HEK293T (cell line): ENCODE data around the gene ASS1.

Experiments used
- ARNT ChIP-seq: fragments of 450-650 bp; IDR thresholded peaks from 2 replicates; pipeline ENCODE4 v1.6.1; 2017; ENCODE audit warnings: mild to moderate bottlenecking
- FOXK2 ChIP-seq: fragments of 450-650 bp; IDR thresholded peaks from 2 replicates; pipeline ENCODE4 v1.6.1; 2016; ENCODE audit warnings: mild to moderate bottlenecking
- FOXM1 ChIP-seq: fragments of 450-650 bp; IDR thresholded peaks from 2 replicates; pipeline ENCODE4 v1.6.1; 2017; ENCODE audit warnings: mild to moderate bottlenecking, borderline replicate concordance
- PKNOX1 ChIP-seq: fragments of 450-650 bp; IDR thresholded peaks from 2 replicates; pipeline ENCODE4 v1.6.1; 2016
- SUZ12 ChIP-seq: fragments of 450-650 bp; IDR thresholded peaks from 2 replicates; pipeline ENCODE4 v1.6.1; 2016; ENCODE audit warnings: mild to moderate bottlenecking
- ZNF384 ChIP-seq: fragments of 450-650 bp; IDR thresholded peaks from 2 replicates; pipeline ENCODE4 v1.6.1; 2016

- TF ChIP-seq ZNF384 (no peak), SUZ12 (no peak), FOXK2 (no peak), FOXM1 (no peak), PKNOX1 (no peak), ARNT (no peak)
Measured at GRCh38 chr9:130530938-130531337, 86.2 kb downstream of the ASS1 start.
